Common myeloid progenitor, CD34-positive (primary cell): ENCODE results near the gene IFNA1.

Experiments
- CTCF ChIA-PET: fragments of 350-600 bp; sonication (Branson Sonifier 250); formaldehyde crosslinking; loops from one replicate; lab custom pipeline; 2021; ENCODE audit warnings: antibody characterized with exemption; lab: Charles Lee
- POLR2A ChIA-PET: fragments of 350-600 bp; sonication (Branson Sonifier 250); formaldehyde crosslinking; loops from one replicate; lab custom pipeline; 2021; ENCODE audit warnings: antibody characterized with exemption; lab: Charles Lee
- DNase-seq, 3 donors: peaks; one replicate each; pipeline versions ENCODE4 v3.0.0 to v3.0.0-alpha.2; 2013
- H3K27ac ChIP-seq, 2 experiments: 1 replicate in 1 of 2; 2 replicates in 1 of 2; pipeline ENCODE4 v1.7.0; 2013; ENCODE audit warnings: inconsistent platforms in 2 of 2, low read length in 2 of 2, mild to moderate bottlenecking in 2 of 2, low read depth in 1 of 2, moderate library complexity in 1 of 2; ENCODE audit not compliant: severe bottlenecking in 2 of 2, insufficient read depth in 1 of 2, poor library complexity in 1 of 2
- H3K27me3 ChIP-seq, 5 experiments: replicated peaks in 2 of 5; 1 replicate in 3 of 5; 2 replicates in 2 of 5; pipeline versions ENCODE4 v1.6.1 to v1.7.0; 2013; ENCODE audit warnings: low read length in 4 of 5, mild to moderate bottlenecking in 2 of 5, moderate library complexity in 2 of 5, inconsistent platforms in 1 of 5; ENCODE audit not compliant: insufficient read depth in 5 of 5, control insufficient read depth in 4 of 5
- H3K36me3 ChIP-seq, 4 experiments: 1 replicate in 2 of 4; 2 replicates in 2 of 4; pipeline versions ENCODE4 v1.6.1 to v1.7.0; 2013; ENCODE audit warnings: low read length in 3 of 4, control low read depth in 1 of 4, mild to moderate bottlenecking in 1 of 4; ENCODE audit not compliant: control insufficient read depth in 4 of 4, insufficient read depth in 4 of 4
- H3K4me1 ChIP-seq, 4 experiments: 1 replicate in 3 of 4; 2 replicates in 1 of 4; pipeline versions ENCODE4 v1.6.1 to v1.7.1; 2013; ENCODE audit warnings: low read length in 3 of 4, mild to moderate bottlenecking in 3 of 4, control low read depth in 1 of 4, inconsistent platforms in 1 of 4, moderate library complexity in 1 of 4; ENCODE audit not compliant: control insufficient read depth in 4 of 4, insufficient read depth in 4 of 4; ENCODE audit errors: control extremely low read depth in 1 of 4
- H3K4me3 ChIP-seq, 7 experiments: 1 replicate in 4 of 7; 2 replicates in 3 of 7; pipeline versions ENCODE4 v1.5.1 to v1.7.0; 2013; ENCODE audit warnings: mild to moderate bottlenecking in 7 of 7, low read length in 6 of 7, moderate library complexity in 6 of 7, inconsistent platforms in 2 of 7, low read depth in 2 of 7, control low read depth in 1 of 7; ENCODE audit not compliant: insufficient read depth in 4 of 7, control insufficient read depth in 1 of 7; ENCODE audit errors: extremely low read depth in 1 of 7
- H3K9me3 ChIP-seq, 5 experiments: 1 replicate in 4 of 5; 2 replicates in 1 of 5; pipeline versions ENCODE4 v1.6.1 to v1.7.1; 2013; ENCODE audit warnings: low read length in 4 of 5, mild to moderate bottlenecking in 2 of 5, inconsistent platforms in 1 of 5, low read depth in 1 of 5, moderate library complexity in 1 of 5; ENCODE audit not compliant: control insufficient read depth in 4 of 5, insufficient read depth in 2 of 5; ENCODE audit errors: control extremely low read depth in 1 of 5
- WGBS: methylation state at CpG from one replicate; pipeline ENCODE4 v1.1.5; 2013; ENCODE audit not compliant: insufficient coverage; 5-methylcytosine and 5-hydroxymethylcytosine counted together

Gene IFNA1

DNA sequence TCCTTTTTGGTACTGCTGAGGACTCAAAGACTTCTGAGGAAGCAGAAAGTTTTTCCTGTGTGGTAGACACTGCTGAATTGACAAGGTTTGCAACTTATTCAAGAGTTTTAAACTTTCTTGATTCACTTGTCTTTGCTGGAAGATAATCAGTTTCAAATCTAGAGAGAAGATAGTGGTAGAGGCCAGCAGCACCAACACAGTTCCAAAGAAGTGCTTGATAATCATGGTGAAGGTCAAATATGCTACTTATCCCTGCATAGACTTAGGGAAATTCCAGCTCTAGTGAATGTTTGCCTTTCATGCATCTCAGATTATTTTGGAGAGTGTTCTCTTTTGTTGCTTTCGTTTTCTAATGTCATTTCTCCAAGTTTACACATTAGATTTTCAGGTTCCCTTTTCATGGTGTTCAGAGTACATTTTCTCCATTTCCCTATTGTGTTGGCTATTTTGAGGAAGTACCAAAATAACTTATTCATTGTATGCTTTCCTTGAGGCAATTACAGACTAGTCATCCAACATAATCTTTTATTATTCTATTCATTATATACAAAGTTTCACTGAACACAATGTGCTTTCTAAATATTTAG is 41.3 kb downstream of the IFNA1 start:
- no peak overlapping the region for H3K27ac ChIP-seq
- POLR2A ChIA-PET: no interaction called here
- peak overlapping the region in 4 of 7 experiments; percentile 9 to 66 (median 15) for H3K4me3 ChIP-seq
- DNase-seq: peak; percentile 38 to 89 (median 80)
- peaks cover 0 to 8% (median 3%) of the 10 kb centered on the region in 4 experiments for H3K4me1 ChIP-seq
- H3K27me3 ChIP-seq: no peaks in the 10 kb centered on the region
- no peaks in the 10 kb centered on the region for H3K36me3 ChIP-seq
- WGBS: no CpG with 5 or more reads among the region's 1 CpG
- peaks cover 0 to 4% (median 0%) of the 10 kb centered on the region in 5 experiments for H3K9me3 ChIP-seq
- CTCF ChIA-PET: interaction anchor here (0.9 kb wide), 1 partner anchor 307 kb away, joined by 3 read pairs; no protein-coding TSS in a partner anchor

DNA sequence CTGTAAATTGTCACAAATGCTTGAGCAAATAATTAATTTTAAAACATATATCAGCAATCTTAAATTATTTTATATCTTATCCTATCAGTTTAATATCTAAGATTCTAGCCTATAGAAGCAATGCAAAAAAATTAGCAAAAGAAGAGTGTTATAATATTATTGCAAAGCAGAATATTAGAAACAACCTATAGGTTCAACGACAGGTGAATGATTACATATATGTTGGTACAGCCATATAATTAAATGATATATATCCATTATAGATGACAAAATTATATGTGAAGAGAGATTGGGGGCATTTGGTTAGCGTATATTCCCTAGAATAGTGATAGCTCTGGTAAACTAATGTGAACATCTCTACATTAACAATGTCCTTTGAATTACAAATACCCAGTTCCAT is 42.0 kb downstream of the IFNA1 start, which contains the start of gene IFNE:
Gene IFNE (minus strand): TSS at position 101 of the 400 bp plus-strand sequence. CDS start 619 bp downstream, outside the sequence.
- peaks cover 0 to 4% (median 0%) of the 10 kb centered on the region in 5 experiments for H3K9me3 ChIP-seq
- H3K27ac ChIP-seq: no peak within 1 kb of the TSS
- POLR2A ChIA-PET: no interaction called here
- peaks cover 0 to 8% (median 3%) of the 10 kb centered on the region in 4 experiments for H3K4me1 ChIP-seq
- H3K27me3 ChIP-seq: no peaks in the 10 kb centered on the region
- H3K4me3 ChIP-seq: peak within 1 kb of the TSS in 4 of 7 experiments; percentile 9 to 66 (median 15)
- no CpG with 5 or more reads among the region's 2 CpGs for WGBS
- no peaks in the 10 kb centered on the region for H3K36me3 ChIP-seq
- CTCF ChIA-PET: interaction anchor here (0.9 to 1.2 kb wide), 2 partner anchors 246 to 307 kb away, joined by 3 to 4 read pairs; no protein-coding TSS in a partner anchor
- DNase-seq: no peak
